ENCODE measurements around the gene TJAP1. TPM values are rescaled to one million over a fixed set of nuclear protein-coding genes. Genes with fewer than 3 reads are reported as not detected.
A peak's percentile ranks its signal among the peaks of the same experiment; 100 is the strongest.

TJAP1 gene
- total RNA-seq, 1 donor from 2014 or later: 30.9 TPM

DNA sequence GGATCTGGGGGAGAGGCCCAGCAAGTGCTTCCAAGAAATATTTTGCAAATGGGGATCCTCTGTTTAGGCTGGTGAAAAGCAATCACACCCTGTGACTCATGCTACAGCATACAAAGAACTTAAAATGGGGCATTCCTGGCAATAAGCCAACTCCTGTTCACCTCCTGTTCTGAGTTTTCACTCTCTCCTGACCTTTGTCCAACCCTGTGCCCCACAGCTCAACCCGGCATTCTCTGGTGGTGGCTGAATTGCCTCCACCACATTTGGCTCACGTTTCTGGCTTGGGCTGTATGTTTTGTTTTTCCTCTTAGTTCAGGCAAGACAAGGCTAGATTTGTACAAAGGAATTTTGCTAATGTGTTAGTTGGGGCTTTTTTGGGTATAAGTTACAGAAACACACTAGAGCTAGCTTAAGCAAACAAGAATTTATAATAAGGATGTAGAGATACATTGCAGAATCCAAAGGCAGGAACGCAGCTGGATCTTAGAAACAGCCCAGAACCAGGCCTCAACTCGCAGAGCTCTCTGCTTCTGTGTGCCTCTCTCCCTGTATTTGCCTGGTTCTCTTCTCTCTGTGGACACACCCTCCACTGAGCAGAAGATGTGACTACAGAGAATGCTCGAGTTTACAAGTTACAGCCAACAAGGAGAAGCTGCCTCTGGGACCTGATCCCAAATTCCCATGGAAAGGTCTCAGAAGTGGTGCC, 40.6 kb upstream of the TJAP1 start:
- Mint-ChIP-seq H3K36me3 (ENCODE audit: unreplicated experiment) (peaks cover 2% of the 10 kb centered on the region), H3K27me3 (ENCODE audit: unreplicated experiment) (peaks cover 2% of the 10 kb centered on the region), H3K9me3 (ENCODE audit: unreplicated experiment) (no peaks in the 10 kb centered on the region), H3K27ac (ENCODE audit: unreplicated experiment) (peak overlapping the region; percentile 48), H3K4me1 (ENCODE audit: low read depth, unreplicated experiment) (no peaks in the 10 kb centered on the region), H3K4me3 (ENCODE audit: unreplicated experiment) (no peak overlapping the region)
- TF ChIP-seq, protein P1, sequence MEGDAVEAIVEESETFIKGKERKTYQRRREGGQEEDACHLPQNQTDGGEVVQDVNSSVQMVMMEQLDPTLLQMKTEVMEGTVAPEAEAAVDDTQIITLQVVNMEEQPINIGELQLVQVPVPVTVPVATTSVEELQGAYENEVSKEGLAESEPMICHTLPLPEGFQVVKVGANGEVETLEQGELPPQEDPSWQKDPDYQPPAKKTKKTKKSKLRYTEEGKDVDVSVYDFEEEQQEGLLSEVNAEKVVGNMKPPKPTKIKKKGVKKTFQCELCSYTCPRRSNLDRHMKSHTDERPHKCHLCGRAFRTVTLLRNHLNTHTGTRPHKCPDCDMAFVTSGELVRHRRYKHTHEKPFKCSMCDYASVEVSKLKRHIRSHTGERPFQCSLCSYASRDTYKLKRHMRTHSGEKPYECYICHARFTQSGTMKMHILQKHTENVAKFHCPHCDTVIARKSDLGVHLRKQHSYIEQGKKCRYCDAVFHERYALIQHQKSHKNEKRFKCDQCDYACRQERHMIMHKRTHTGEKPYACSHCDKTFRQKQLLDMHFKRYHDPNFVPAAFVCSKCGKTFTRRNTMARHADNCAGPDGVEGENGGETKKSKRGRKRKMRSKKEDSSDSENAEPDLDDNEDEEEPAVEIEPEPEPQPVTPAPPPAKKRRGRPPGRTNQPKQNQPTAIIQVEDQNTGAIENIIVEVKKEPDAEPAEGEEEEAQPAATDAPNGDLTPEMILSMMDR (IDR thresholded peaks at IDR 0.05; ENCODE audit: partially characterized antibody, unreplicated experiment): no peak
- no peak for DNase-seq

DNA sequence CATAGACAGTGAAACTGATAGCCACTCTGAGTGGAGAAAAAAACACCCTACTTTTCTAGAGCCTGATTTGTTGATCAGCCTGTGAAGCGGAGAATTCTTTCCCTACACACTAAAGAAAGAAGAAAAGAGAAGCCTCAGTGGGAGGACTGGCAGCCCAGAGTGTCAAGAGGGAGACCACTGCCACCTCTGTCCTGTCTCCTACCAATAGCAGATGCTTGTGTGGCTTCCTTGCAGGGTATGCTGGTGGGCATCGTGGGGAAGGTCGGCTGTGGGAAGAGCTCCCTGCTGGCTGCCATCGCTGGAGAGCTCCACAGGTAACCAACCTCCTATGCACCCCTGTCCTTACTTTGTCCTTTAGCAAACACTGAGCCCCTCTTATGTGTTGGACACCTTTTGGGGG, 39.7 kb upstream of the TJAP1 start:
- Mint-ChIP-seq H3K27ac (ENCODE audit: unreplicated experiment) (no peak overlapping the region), H3K4me3 (ENCODE audit: unreplicated experiment) (no peak overlapping the region), H3K9me3 (ENCODE audit: unreplicated experiment) (no peaks in the 10 kb centered on the region), H3K4me1 (ENCODE audit: low read depth, unreplicated experiment) (no peaks in the 10 kb centered on the region), H3K36me3 (ENCODE audit: unreplicated experiment) (no peaks in the 10 kb centered on the region), H3K27me3 (ENCODE audit: unreplicated experiment) (no peaks in the 10 kb centered on the region)
- DNase-seq: no peak
- TF ChIP-seq, protein P1 (IDR thresholded peaks at IDR 0.05; ENCODE audit: partially characterized antibody, unreplicated experiment): no peak

DNA sequence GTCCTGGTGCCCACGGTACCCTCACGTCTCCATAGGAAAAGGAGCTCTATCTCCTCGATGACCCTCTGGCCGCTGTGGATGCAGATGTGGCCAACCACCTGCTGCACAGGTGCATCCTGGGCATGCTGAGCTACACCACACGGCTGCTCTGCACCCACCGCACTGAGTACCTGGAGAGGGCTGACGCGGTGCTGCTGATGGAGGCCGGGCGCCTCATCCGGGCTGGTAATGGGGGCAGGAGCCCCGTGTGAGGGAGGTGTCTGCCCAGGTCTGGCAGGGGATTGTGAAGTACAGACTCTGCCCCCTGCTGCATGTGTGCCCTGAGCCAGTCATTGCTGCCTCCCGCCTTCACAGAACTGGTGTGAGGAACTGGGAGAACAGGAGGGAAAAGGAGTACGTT, 34.4 kb upstream of the TJAP1 start:
- no peak for DNase-seq
- Mint-ChIP-seq H3K9me3 (ENCODE audit: unreplicated experiment) (peaks cover 2% of the 10 kb centered on the region), H3K4me1 (ENCODE audit: low read depth, unreplicated experiment) (peaks cover 2% of the 10 kb centered on the region), H3K4me3 (ENCODE audit: unreplicated experiment) (no peak overlapping the region), H3K27me3 (ENCODE audit: unreplicated experiment) (no peaks in the 10 kb centered on the region), H3K36me3 (ENCODE audit: unreplicated experiment) (peaks cover 4% of the 10 kb centered on the region), H3K27ac (ENCODE audit: unreplicated experiment) (no peak overlapping the region)
- TF ChIP-seq, protein P1 (IDR thresholded peaks at IDR 0.05; ENCODE audit: partially characterized antibody, unreplicated experiment): no peak

DNA sequence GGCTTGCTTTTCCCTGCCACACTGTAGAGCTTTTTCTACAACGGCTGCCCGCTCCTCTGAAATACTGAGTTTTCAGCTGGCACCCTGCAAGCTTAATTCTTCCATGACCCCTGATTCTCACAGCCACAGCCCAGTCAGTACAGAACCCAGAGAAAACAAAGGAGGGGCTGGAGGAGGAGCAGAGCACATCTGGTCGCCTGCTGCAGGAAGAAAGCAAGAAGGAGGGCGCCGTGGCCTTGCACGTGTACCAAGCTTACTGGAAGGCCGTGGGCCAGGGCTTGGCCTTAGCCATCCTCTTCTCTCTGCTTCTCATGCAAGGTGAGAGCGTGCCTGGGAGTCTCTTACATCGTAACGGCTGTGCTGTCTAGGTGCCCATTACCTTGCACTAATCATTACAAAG, 33.3 kb upstream of the TJAP1 start:
- TF ChIP-seq, protein P1 (IDR thresholded peaks at IDR 0.05; ENCODE audit: partially characterized antibody, unreplicated experiment): no peak
- H3K4me3 Mint-ChIP-seq (ENCODE audit: unreplicated experiment): no peak overlapping the region
- peaks cover 2% of the 10 kb centered on the region for H3K4me1 Mint-ChIP-seq (ENCODE audit: low read depth, unreplicated experiment)
- H3K9me3 Mint-ChIP-seq (ENCODE audit: unreplicated experiment): peaks cover 2% of the 10 kb centered on the region
- no peaks in the 10 kb centered on the region for H3K27me3 Mint-ChIP-seq (ENCODE audit: unreplicated experiment)
- H3K36me3 Mint-ChIP-seq (ENCODE audit: unreplicated experiment): peaks cover 4% of the 10 kb centered on the region
- H3K27ac Mint-ChIP-seq (ENCODE audit: unreplicated experiment): no peak overlapping the region
- no peak for DNase-seq

DNA sequence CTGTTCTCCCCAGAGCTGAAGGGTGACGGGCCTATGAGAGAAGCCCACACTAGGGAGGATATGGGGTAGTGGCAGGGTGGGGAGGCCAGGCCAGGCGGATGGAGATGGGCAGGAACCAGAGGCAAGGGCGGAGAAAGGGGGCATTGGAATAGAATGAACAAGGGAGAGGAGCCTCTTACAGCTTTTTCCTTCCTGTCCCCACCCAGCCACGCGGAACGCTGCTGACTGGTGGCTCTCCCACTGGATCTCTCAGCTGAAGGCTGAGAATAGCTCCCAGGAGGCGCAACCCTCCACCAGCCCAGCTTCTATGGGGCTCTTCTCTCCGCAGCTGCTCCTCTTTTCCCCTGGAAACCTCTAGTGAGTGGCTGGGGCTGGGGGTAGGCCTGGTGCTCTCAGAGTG, 32.8 kb upstream of the TJAP1 start:
- TF ChIP-seq, protein P1 (IDR thresholded peaks at IDR 0.05; ENCODE audit: partially characterized antibody, unreplicated experiment): no peak
- Mint-ChIP-seq H3K27ac (ENCODE audit: unreplicated experiment) (no peak overlapping the region), H3K9me3 (ENCODE audit: unreplicated experiment) (peaks cover 2% of the 10 kb centered on the region), H3K27me3 (ENCODE audit: unreplicated experiment) (no peaks in the 10 kb centered on the region), H3K36me3 (ENCODE audit: unreplicated experiment) (peaks cover 4% of the 10 kb centered on the region), H3K4me3 (ENCODE audit: unreplicated experiment) (no peak overlapping the region), H3K4me1 (ENCODE audit: low read depth, unreplicated experiment) (peaks cover 2% of the 10 kb centered on the region)
- no peak for DNase-seq

Data from glutamatergic neuron (in vitro differentiated cells).